Adrenal gland (tissue), 12 donors: ENCODE results near the gene SPRR5. TPM values are rescaled to one million over a fixed set of nuclear protein-coding genes. Genes with fewer than 3 reads are reported as not detected.

ENCODE experiments used
- DNase-seq, 7 donors: peaks; one replicate each; pipeline ENCODE4 v3.0.0-alpha.2; 2019 to 2020
- H3K27ac ChIP-seq, 5 donors: fragments of 200-600 bp; sonication (generic) in 4 of 5; 1 replicate in 3 of 5; 2 replicates in 2 of 5; pipeline versions ENCODE4 v1.5.1 to v1.8.0; 2016 to 2020; ENCODE audit warnings: mild to moderate bottlenecking in 1 of 5
- H3K27me3 ChIP-seq: fragments of 200-600 bp; 2 replicates; pipeline ENCODE4 v1.8.0; 2021
- H3K36me3 ChIP-seq, 2 donors: fragments of 200-600 bp; replicated peaks in 1 of 2; 1 replicate in 1 of 2; 2 replicates in 1 of 2; pipeline versions ENCODE4 v1.5.1 to v1.8.0; 2018 to 2022
- H3K4me1 ChIP-seq, 2 donors: fragments of 200-600 bp; replicated peaks in 1 of 2; 1 replicate in 1 of 2; 2 replicates in 1 of 2; pipeline versions ENCODE4 v1.5.1 to v1.8.0; 2018 to 2021
- H3K4me3 ChIP-seq, 4 donors: fragments of 200-600 bp; sonication (generic) in 3 of 4; one replicate each; pipeline ENCODE4 v1.5.1; 2016 to 2018
- H3K9me3 ChIP-seq, 3 donors: fragments of 200-600 bp; sonication (generic) in 1 of 3; replicated peaks in 1 of 3; 1 replicate in 2 of 3; 2 replicates in 1 of 3; pipeline versions ENCODE4 v1.5.1 to v1.8.0; 2016 to 2021
- CTCF ChIP-seq, 6 experiments: fragments of 450-650 bp in 4 of 6; fragments of 200-600 bp in 2 of 6; sonication (generic) in 1 of 6; IDR thresholded peaks; 1 replicate in 5 of 6; 2 replicates in 1 of 6; pipeline versions ENCODE4 v1.5.1 to v1.8.0; 2016 to 2021; ENCODE audit warnings: antibody characterized with exemption in 6 of 6, mild to moderate bottlenecking in 2 of 6, moderate library complexity in 1 of 6
- POLR2A ChIP-seq, 2 donors: fragments of 450-650 bp; IDR thresholded peaks; one replicate each; pipeline ENCODE4 v1.6.1; 2017; ENCODE audit warnings: antibody characterized with exemption in 2 of 2, mild to moderate bottlenecking in 2 of 2, moderate library complexity in 1 of 2
- WGBS, 4 donors: extraction: QIAGEN DNeasy Blood & Tissue Kit in 2 of 4; methylation state at CpG; one replicate each; pipeline versions ENCODE4 v1.1.5 to v1.1.7; 2013 to 2017; 5-methylcytosine and 5-hydroxymethylcytosine counted together
- intact Hi-C, 2 donors: fragments of 100-400 bp; cut with DNase I; formaldehyde crosslinking; loops; one replicate each; pipeline versions ENCODE4 v1.14.1 to v1.15.0; 2022 to 2023
- polyA plus RNA-seq, 3 donors: library from polyadenylated mRNA; stranded (reverse); fragments of 200-250 nt in 2 of 3; fragments of 350-450 nt in 1 of 3; fragmentation: Illumina TruSeq in 1 of 3; extraction: RNeasy Lipid Tissue Mini Kit (QIAGEN cat#74804) in 1 of 3; gene quantifications; one replicate each; pipeline ENCODE4 v1.2.3, GENCODE V29; 2013 to 2014
- total RNA-seq, 9 donors: library from RNA; depleted of rRNA in 4 of 9; stranded (reverse); fragments of >200 nt in 4 of 9; fragments of 120-200 nt in 1 of 9; fragmentation: NEBNext Ultra II Directional in 1 of 9; extraction: Animal tissue kit (Norgen Biotek cat#: 25700) in 1 of 9; gene quantifications; one replicate each; pipeline versions ENCODE4 v1.1.0 to v1.2.4, GENCODE V29; 2013 to 2023
- donor health status: healthy with polysubstance abuse.
- donor health status: Bipolar disorder and iron deficiency.
- donor health status: DM: yes; HTN: yes; CAD: no.
- donor health status: DM: no; HTN: no; CAD: no.
- donor health status: DM: no; HTN: no; CAD: no.
- donor health status: DM: yes; HTN: yes; CAD: no.

Gene SPRR5
- total and polyA plus RNA-seq, 12 donors = not detected

DNA sequence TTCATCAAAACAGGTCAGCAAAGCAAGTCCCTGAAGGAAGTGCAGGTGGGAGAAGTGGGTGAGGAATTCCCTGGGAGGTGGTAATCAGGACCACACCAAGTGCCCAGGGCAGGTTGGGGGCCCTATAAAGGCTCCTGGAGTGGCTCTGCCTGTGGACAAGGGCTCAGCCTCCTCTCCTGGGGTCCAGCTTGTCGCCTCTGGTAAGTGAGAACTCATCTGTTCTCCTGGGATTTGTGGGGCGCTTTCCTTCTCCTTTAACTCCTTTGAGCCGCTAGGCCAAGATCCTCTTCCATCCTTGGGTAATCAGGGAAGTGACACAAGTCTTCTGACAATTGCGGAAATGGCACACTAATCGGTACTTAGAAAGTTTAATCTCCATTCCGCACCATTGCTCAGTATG, 23.5 kb downstream of the SPRR5 start, which contains the start of gene SPRR4:
Gene SPRR4 (plus strand): TSS at position 154 of the 400 bp plus-strand sequence. CDS start 1,243 bp downstream, outside the sequence.
- no peaks in the 10 kb centered on the region for H3K9me3 ChIP-seq
- TF ChIP-seq POLR2A (IDR thresholded peaks at IDR 0.05) (no peak), CTCF (IDR thresholded peaks at IDR 0.05) (no peak)
- no peaks in the 10 kb centered on the region for H3K27me3 ChIP-seq
- DNase-seq = no peak
- WGBS, 4 donors = 78 to 92% (median 86%) methylated on average over 4 to 6 of the region's 6 CpGs
- no peak within 1 kb of the TSS for H3K27ac ChIP-seq
- H3K4me1 ChIP-seq = no peaks in the 10 kb centered on the region
- H3K4me3 ChIP-seq = no peak within 1 kb of the TSS
- intact Hi-C loops = no loop called here
- H3K36me3 ChIP-seq = no peaks in the 10 kb centered on the region

GRCh38 chr1:152972196-152972886, 25.3 kb downstream of the SPRR5 start:
- Histone ChIP-seq H3K27ac (no peak overlapping the region), H3K4me1 (no peaks in the 10 kb centered on the region), H3K36me3 (no peaks in the 10 kb centered on the region), H3K9me3 (no peaks in the 10 kb centered on the region), H3K4me3 (no peak overlapping the region), H3K27me3 (no peaks in the 10 kb centered on the region)
- TF ChIP-seq CTCF (IDR thresholded peaks at IDR 0.05) (no peak), POLR2A (IDR thresholded peaks at IDR 0.05) (no peak)
- no peak for DNase-seq
- intact Hi-C loops = no loop called here
- WGBS, 4 donors = 78 to 85% (median 81%) methylated on average over 4 of the region's 4 CpGs

DNA sequence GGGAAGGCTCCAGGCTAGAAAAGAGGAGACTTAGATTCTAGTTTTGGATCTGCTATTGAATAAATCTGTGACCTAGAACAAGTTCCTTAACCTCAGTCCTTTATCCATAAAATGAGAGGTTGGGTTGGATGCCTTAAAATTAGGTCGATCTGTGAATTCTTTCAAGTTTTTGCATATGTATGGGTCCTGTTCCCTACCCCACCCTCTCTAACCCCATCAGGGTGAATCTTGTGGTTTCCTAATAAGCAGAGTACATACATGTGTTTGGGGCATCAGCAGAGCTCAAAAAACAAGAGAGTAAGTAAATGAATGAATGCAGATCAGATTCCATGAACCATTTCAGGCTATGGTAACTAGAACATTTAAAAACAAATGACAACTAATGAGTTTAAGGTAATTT, 29.7 kb downstream of the SPRR5 start:
- H3K4me3 ChIP-seq = no peak overlapping the region
- H3K4me1 ChIP-seq = no peaks in the 10 kb centered on the region
- H3K9me3 ChIP-seq = no peaks in the 10 kb centered on the region
- whole genome bisulfite sequencing, 4 donors = 58 to 81% (median 78%) methylated on average over 1 of the region's 1 CpG
- H3K27ac ChIP-seq = no peak overlapping the region
- intact Hi-C loops = no loop called here
- no peak for DNase-seq
- H3K36me3 ChIP-seq = no peaks in the 10 kb centered on the region
- H3K27me3 ChIP-seq = no peaks in the 10 kb centered on the region
- TF ChIP-seq POLR2A (IDR thresholded peaks at IDR 0.05) (no peak), CTCF (IDR thresholded peaks at IDR 0.05) (no peak)

GRCh38 chr1:152977614-152978013, 30.6 kb downstream of the SPRR5 start:
- TF ChIP-seq POLR2A (IDR thresholded peaks at IDR 0.05) = no peak
- TF ChIP-seq CTCF (IDR thresholded peaks at IDR 0.05) = no peak
- no peaks in the 10 kb centered on the region for H3K36me3 ChIP-seq
- intact Hi-C loops = no loop called here
- DNase-seq = no peak
- no peaks in the 10 kb centered on the region for H3K4me1 ChIP-seq
- no peak overlapping the region for H3K27ac ChIP-seq
- H3K4me3 ChIP-seq = no peak overlapping the region
- no peaks in the 10 kb centered on the region for H3K27me3 ChIP-seq
- H3K9me3 ChIP-seq = no peaks in the 10 kb centered on the region
